Ectodermal cell (in vitro differentiated cells): ENCODE results near the gene SLC7A9.
"Not testable (repeated sequence)": the region's sequence is repeated elsewhere in the genome, so short reads cannot be mapped to it uniquely, and the experiment has no call there.

Experiments
- H3K27ac ChIP-seq: 2 replicates; pipeline ENCODE4 v1.7.0; 2013; ENCODE audit warnings: mild to moderate bottlenecking, low read depth, low read length; ENCODE audit not compliant: insufficient read depth, poor library complexity, severe bottlenecking
- H3K27me3 ChIP-seq: 2 replicates; pipeline ENCODE4 v1.7.0; 2013; ENCODE audit warnings: mild to moderate bottlenecking, low read length; ENCODE audit not compliant: insufficient read depth, control insufficient read depth, poor library complexity, severe bottlenecking
- H3K36me3 ChIP-seq: one replicate; pipeline ENCODE4 v1.7.0; 2013; ENCODE audit warnings: low read length; ENCODE audit not compliant: control insufficient read depth, insufficient read depth
- H3K4me1 ChIP-seq: one replicate; pipeline ENCODE4 v1.7.0; 2013; ENCODE audit warnings: low read length; ENCODE audit not compliant: control insufficient read depth, insufficient read depth
- H3K4me3 ChIP-seq: 2 replicates; pipeline ENCODE4 v1.7.0; 2013; ENCODE audit warnings: low read depth, low read length, control low read depth; ENCODE audit not compliant: insufficient read depth
- H3K9me3 ChIP-seq: 2 replicates; pipeline ENCODE4 v1.7.0; 2013; ENCODE audit warnings: mild to moderate bottlenecking, low read length, moderate library complexity; ENCODE audit not compliant: control insufficient read depth
- WGBS, 2 experiments: methylation state at CpG; one replicate each; pipeline ENCODE4 v1.1.7; 2013; ENCODE audit warnings: missing lambda C conversion rate in 2 of 2; 5-methylcytosine and 5-hydroxymethylcytosine counted together

SLC7A9 gene

DNA sequence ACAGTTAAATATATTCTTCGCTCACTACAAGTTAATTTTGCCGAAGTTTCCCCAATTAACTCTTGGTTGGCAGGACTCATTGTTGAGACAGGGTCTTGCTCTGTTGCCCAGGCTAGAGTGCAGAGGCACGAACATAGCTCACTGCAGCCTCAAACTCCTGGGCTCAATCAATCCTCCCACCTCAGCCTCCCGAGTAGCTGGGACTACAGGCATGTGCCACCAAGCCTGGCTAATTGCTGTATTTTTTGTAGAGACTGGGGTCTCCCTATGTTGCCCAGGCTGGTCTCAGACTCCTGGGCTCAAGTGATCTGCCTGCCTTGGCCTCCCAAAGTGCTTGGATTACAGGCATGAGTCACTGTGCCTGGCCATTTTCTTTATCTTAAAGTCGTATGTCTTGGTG, 15.7 kb upstream of the SLC7A9 start:
- not testable (repeated sequence) for H3K4me3 ChIP-seq, H3K27ac ChIP-seq, H3K4me1 ChIP-seq, H3K9me3 ChIP-seq, H3K27me3 ChIP-seq, H3K36me3 ChIP-seq
- WGBS, 2 experiments: 92 to 95% methylated on average over 5 of the region's 5 CpGs

DNA sequence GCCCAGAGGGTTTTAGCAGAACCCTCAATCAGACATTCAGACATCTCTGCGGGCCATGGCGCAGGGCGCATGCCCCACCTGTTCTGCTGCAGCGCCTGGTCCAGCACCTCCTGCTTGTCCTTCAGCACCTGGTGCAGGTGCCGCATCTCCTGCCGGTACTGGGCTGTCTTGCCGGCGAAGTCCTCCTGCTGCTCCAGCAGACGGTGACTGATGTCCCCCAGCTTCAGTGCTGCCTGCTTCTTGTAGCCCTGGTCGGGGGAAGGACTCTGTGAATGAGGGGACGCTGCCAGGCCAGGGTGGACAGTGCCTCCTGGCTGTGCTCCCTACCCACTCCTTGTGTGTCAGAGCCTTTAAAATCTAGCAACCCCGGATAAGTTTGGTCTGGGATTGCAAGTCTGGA, 12.2 kb upstream of the SLC7A9 start:
- H3K27me3 ChIP-seq: no peaks in the 10 kb centered on the region

DNA sequence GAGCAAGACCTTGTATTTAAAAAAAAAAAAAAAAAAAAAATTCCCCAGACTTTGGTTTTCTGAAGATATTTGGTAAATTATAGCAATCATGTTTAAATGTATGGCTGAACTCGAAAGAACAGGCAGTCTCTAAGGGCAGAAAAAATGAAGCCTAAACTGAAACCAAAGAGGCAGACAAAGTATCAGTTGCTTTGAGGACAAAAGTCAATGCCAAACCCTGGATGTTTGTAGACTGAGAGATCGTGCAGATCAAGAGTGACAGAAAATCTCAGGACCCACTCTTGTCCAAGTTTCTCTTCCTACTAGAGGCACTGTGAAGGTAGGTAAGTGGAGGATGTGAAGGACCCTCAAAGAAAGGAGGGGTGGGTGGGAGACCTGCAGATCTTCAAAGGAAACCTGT, 11.1 kb upstream of the SLC7A9 start:
- Histone ChIP-seq H3K4me3 (no peak overlapping the region), H3K27me3 (no peaks in the 10 kb centered on the region), H3K36me3 (no peaks in the 10 kb centered on the region), H3K27ac (no peak overlapping the region), H3K4me1 (no peaks in the 10 kb centered on the region), H3K9me3 (no peaks in the 10 kb centered on the region)
- WGBS, 2 experiments: 95 to 97% methylated on average over 2 of the region's 2 CpGs

More for the DNA sequence above, 12.2 kb upstream of the SLC7A9 start:
- H3K4me3 ChIP-seq: no peak overlapping the region
- no peaks in the 10 kb centered on the region for H3K4me1 ChIP-seq
- WGBS, 2 experiments: 89 to 90% methylated on average over 11 to 12 of the region's 12 CpGs
- no peaks in the 10 kb centered on the region for H3K9me3 ChIP-seq
- no peak overlapping the region for H3K27ac ChIP-seq
- no peaks in the 10 kb centered on the region for H3K36me3 ChIP-seq

- no peak overlapping the region for H3K27ac ChIP-seq
- no peaks in the 10 kb centered on the region for H3K36me3 ChIP-seq
- no peak overlapping the region for H3K4me3 ChIP-seq
- H3K4me1 ChIP-seq: peaks cover 6% of the 10 kb centered on the region
- WGBS, 2 experiments: 95 to 96% methylated on average over 8 of the region's 8 CpGs
- no peaks in the 10 kb centered on the region for H3K9me3 ChIP-seq
- H3K27me3 ChIP-seq: no peaks in the 10 kb centered on the region
These were observed 10.2 kb upstream of the SLC7A9 start for GRCh38 chr19:32879741-32880140.

DNA sequence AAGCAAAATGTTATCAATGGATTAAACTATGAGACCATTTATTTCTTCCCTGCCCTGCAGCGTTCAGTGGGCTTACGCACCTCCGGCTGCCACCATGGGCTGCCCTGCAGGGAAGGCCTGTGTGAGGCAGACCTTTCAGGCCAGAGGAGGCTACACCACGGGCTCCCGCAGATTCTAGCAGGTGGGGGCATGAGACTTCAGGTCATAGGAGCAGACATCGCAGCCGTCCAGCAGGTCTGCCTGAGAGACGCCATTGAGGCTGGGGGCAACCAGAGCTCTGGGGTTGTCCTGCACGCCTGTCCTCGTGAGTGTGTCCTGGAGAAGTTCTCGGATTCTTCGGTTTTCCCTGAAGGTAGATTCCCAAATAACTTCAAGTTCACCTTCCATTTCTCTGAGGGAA, 9.4 kb upstream of the SLC7A9 start:
- WGBS, 2 experiments: 96 to 98% methylated on average over 12 of the region's 12 CpGs
- Histone ChIP-seq H3K27ac (no peak overlapping the region), H3K27me3 (no peaks in the 10 kb centered on the region), H3K9me3 (no peaks in the 10 kb centered on the region), H3K4me1 (peaks cover 6% of the 10 kb centered on the region), H3K36me3 (no peaks in the 10 kb centered on the region), H3K4me3 (no peak overlapping the region)

- Histone ChIP-seq H3K27me3 (no peaks in the 10 kb centered on the region), H3K9me3 (no peaks in the 10 kb centered on the region), H3K27ac (no peak overlapping the region), H3K36me3 (no peaks in the 10 kb centered on the region), H3K4me3 (no peak overlapping the region), H3K4me1 (peaks cover 6% of the 10 kb centered on the region)
- 89 to 90% methylated on average over 13 to 14 of the region's 14 CpGs for WGBS, 2 experiments
These were observed 8.6 kb upstream of the SLC7A9 start for GRCh38 chr19:32877977-32878745.

GRCh38 chr19:32877323-32877912, 7.9 kb upstream of the SLC7A9 start:
- WGBS, 2 experiments: 91 to 94% methylated on average over 9 of the region's 9 CpGs
- peaks cover 6% of the 10 kb centered on the region for H3K4me1 ChIP-seq
- H3K4me3 ChIP-seq: no peak overlapping the region
- no peaks in the 10 kb centered on the region for H3K27me3 ChIP-seq
- no peaks in the 10 kb centered on the region for H3K9me3 ChIP-seq
- no peak overlapping the region for H3K27ac ChIP-seq
- H3K36me3 ChIP-seq: no peaks in the 10 kb centered on the region

DNA sequence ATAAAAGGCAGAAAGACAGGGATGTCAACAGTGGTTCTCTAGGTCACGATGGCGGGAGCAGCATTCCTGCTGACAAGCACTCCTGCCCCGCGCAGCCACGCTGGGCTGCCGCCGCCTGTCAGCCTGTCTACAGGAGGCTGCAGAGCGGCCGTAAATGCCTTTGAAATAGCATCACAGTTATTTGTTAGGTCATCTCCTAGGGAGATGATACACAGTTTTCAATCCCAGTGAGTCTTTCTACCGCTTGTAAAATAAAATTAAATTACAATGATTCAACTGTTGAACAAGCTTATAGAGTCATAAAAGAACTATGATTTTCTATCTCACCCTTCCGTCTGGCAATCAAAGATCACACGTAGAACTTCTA, 7.3 kb upstream of the SLC7A9 start:
- Histone ChIP-seq H3K9me3 (no peaks in the 10 kb centered on the region), H3K36me3 (no peaks in the 10 kb centered on the region), H3K4me1 (peaks cover 6% of the 10 kb centered on the region), H3K27ac (no peak overlapping the region), H3K27me3 (no peaks in the 10 kb centered on the region), H3K4me3 (no peak overlapping the region)
- 83 to 88% methylated on average over 11 to 12 of the region's 12 CpGs for WGBS, 2 experiments

- no peak overlapping the region for H3K4me3 ChIP-seq
- 93% methylated on average over 9 of the region's 9 CpGs for WGBS, 2 experiments
- H3K4me1 ChIP-seq: peaks cover 6% of the 10 kb centered on the region
These were observed 6.8 kb upstream of the SLC7A9 start for GRCh38 chr19:32876236-32876918.

GRCh38 chr19:32875428-32875827, 5.9 kb upstream of the SLC7A9 start:
- Histone ChIP-seq H3K4me3 (no peak overlapping the region), H3K36me3 (no peaks in the 10 kb centered on the region), H3K9me3 (no peaks in the 10 kb centered on the region), H3K27me3 (no peaks in the 10 kb centered on the region), H3K4me1 (peaks cover 6% of the 10 kb centered on the region), H3K27ac (no peak overlapping the region)
- WGBS, 2 experiments: 46 to 51% methylated on average over 6 to 7 of the region's 7 CpGs

More at GRCh38 chr19:32876236-32876918, 6.8 kb upstream of the SLC7A9 start:
- Histone ChIP-seq H3K9me3 (no peaks in the 10 kb centered on the region), H3K27ac (no peak overlapping the region), H3K36me3 (no peaks in the 10 kb centered on the region), H3K27me3 (no peaks in the 10 kb centered on the region)
